Brain microvascular endothelial cell (primary cell): ENCODE data around the gene SPTBN5.

Source experiments
- DNase-seq: peaks from one replicate; pipeline ENCODE4 v3.0.0-alpha.2; 2020
- H3K27ac ChIP-seq: fragments of 250-450 bp; sonication (Bioruptor Pico); 2 replicates; pipeline ENCODE4 v1.5.1; 2020; ENCODE audit warnings: mild to moderate bottlenecking, moderate library complexity
- H3K27me3 ChIP-seq: fragments of 250-450 bp; sonication (Bioruptor Pico); replicated peaks from 2 replicates; pipeline ENCODE4 v1.5.1; 2020; ENCODE audit warnings: mild to moderate bottlenecking
- H3K36me3 ChIP-seq: fragments of 250-450 bp; sonication (Bioruptor Pico); replicated peaks from 2 replicates; pipeline ENCODE4 v1.5.1; 2020; ENCODE audit warnings: mild to moderate bottlenecking
- H3K4me3 ChIP-seq: 2 replicates; pipeline ENCODE4 v1.5.1; 2011; ENCODE audit warnings: low read depth, mild to moderate bottlenecking, control low read depth, low read length, moderate library complexity
- in situ Hi-C: cut with HindIII; loops from 2 replicates; pipeline ENCODE4 v1.10.0; 2017; ENCODE audit warnings: low sequenced_read_pairs, low pct_ligation_motif_present
- TF ChIP-seq, protein P1 (sequence below): IDR thresholded peaks from 2 replicates; pipeline ENCODE4 v1.5.1; 2011; ENCODE audit warnings: low read depth, mild to moderate bottlenecking, moderate library complexity, low read length, control low read depth, inconsistent platforms; ENCODE audit errors: missing control alignments

Gene SPTBN5

DNA sequence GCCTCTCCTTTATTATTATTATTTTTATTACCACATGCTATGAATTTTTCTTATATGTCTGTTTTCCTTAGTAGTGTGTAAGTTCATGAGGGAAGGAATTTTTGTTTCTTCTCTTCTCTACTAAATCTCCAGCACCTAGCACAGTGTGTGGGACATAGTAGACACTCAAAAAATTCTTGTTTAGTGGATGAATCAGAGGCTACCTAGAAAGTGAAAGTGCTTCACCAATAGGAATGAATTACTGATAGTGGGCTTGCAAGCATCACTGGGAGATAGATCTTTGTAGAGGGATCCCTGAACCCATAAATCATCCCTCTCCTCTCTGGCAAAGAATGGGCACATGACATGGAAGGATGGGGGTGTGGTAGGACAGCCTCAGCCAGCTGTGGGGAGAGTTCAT is 8.5 kb downstream of the SPTBN5 start:
- in situ Hi-C loops: no loop called here
- H3K27me3 ChIP-seq: no peaks in the 10 kb centered on the region

DNA sequence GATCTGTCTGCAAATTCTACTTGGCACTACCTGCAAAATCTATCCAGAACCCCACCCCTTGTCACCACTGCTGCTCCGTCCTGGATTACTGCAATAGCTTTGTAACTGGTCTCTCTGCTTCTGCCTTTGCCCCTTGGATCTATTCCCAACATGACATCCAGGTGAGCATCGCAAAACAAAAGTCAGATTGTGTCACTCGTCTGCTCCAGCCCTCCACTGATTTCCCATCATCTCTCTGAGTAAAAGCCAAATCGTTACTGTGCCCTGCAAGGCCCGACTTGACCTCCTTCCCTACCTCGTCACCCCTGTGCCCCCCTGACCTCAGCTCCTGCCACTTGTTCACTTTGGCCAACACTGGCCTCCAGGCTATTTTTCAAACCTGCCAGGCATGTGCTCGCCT is 9.4 kb downstream of the SPTBN5 start:
- TF ChIP-seq, protein P1, sequence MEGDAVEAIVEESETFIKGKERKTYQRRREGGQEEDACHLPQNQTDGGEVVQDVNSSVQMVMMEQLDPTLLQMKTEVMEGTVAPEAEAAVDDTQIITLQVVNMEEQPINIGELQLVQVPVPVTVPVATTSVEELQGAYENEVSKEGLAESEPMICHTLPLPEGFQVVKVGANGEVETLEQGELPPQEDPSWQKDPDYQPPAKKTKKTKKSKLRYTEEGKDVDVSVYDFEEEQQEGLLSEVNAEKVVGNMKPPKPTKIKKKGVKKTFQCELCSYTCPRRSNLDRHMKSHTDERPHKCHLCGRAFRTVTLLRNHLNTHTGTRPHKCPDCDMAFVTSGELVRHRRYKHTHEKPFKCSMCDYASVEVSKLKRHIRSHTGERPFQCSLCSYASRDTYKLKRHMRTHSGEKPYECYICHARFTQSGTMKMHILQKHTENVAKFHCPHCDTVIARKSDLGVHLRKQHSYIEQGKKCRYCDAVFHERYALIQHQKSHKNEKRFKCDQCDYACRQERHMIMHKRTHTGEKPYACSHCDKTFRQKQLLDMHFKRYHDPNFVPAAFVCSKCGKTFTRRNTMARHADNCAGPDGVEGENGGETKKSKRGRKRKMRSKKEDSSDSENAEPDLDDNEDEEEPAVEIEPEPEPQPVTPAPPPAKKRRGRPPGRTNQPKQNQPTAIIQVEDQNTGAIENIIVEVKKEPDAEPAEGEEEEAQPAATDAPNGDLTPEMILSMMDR: no peak
- no peaks in the 10 kb centered on the region for H3K27me3 ChIP-seq
- DNase-seq: no peak
- in situ Hi-C loops: no loop called here
- H3K36me3 ChIP-seq: no peaks in the 10 kb centered on the region
- no peak overlapping the region for H3K4me3 ChIP-seq
- no peak overlapping the region for H3K27ac ChIP-seq

More for the DNA sequence above, 8.5 kb downstream of the SPTBN5 start:
- no peak for DNase-seq
- TF ChIP-seq, protein P1: no peak
- Histone ChIP-seq H3K36me3 (no peaks in the 10 kb centered on the region), H3K4me3 (no peak overlapping the region), H3K27ac (no peak overlapping the region)

- TF ChIP-seq, protein P1: no peak
- Histone ChIP-seq H3K36me3 (no peaks in the 10 kb centered on the region), H3K27ac (no peak overlapping the region), H3K4me3 (no peak overlapping the region), H3K27me3 (no peaks in the 10 kb centered on the region)
- in situ Hi-C loops: no loop called here
- no peak for DNase-seq
These were observed 10.4 kb downstream of the SPTBN5 start for GRCh38 chr15:41883484-41883825.

GRCh38 chr15:41882689-41883483 is 11.0 kb downstream of the SPTBN5 start:
- no peaks in the 10 kb centered on the region for H3K36me3 ChIP-seq
- H3K4me3 ChIP-seq: no peak overlapping the region
- no peak overlapping the region for H3K27ac ChIP-seq
- DNase-seq: no peak
- TF ChIP-seq, protein P1: no peak
- in situ Hi-C loops: no loop called here
- H3K27me3 ChIP-seq: no peaks in the 10 kb centered on the region

DNA sequence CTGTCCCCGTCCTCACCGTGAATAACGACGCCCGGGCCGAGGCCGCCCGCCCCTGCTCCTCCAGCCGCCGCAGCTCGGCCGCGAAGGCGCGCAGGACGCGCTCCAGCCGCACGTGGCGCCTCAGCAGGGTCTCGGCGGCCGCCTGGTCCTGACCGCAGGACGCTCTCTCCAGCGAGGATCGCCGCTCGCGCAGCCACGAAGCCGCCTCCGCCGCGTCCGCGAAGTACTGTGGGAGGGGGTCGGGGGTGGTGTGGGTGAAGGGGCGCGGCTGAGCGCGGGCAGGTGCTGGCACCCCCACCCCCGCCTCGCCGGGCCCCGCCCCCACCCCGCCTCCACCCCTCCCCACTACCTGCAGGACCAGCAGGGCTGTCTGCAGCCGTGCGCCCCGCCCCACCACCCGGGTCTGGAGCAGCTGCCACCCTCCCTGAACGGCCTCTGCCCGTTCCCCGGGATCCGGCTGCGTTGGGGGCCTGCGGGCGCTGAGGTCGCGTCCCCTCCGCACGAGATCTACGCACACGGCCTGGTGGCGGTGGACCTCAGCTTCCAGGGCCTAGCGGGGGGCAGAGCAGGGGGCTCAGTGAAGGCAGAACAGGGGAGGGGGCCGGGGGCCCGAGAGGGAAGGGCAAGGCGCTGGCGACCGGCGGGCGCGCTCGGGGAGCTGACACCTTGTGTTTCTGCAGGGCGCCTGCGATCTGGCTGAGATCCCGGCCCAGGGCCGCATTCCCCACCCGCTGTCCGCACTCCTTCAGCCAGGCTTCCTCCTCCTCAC is 11.7 kb downstream of the SPTBN5 start:
- in situ Hi-C loops: no loop called here
- peak overlapping the region; percentile 3 for H3K4me3 ChIP-seq
- no peak for DNase-seq

More for the DNA sequence above, 11.7 kb downstream of the SPTBN5 start:
- Histone ChIP-seq H3K27me3 (no peaks in the 10 kb centered on the region), H3K36me3 (no peaks in the 10 kb centered on the region), H3K27ac (no peak overlapping the region)
- TF ChIP-seq, protein P1: no peak
